ACC112 (cell line): ENCODE measurements around the gene PCID2.

ENCODE experiments used
- H2AFZ ChIP-seq: fragments of 200-600 bp; sonication (generic); one replicate; pipeline ENCODE4 v1.6.0; 2017; ENCODE audit warnings: antibody characterized with exemption, low read length; ENCODE audit not compliant: unreplicated experiment
- H3K27ac ChIP-seq: fragments of 200-600 bp; sonication (generic); 2 replicates; pipeline ENCODE4 v1.5.1; 2014; ENCODE audit warnings: low read depth, mild to moderate bottlenecking, antibody characterized with exemption, low read length, moderate library complexity
- H3K27me3 ChIP-seq: fragments of 200-600 bp; sonication (generic); 2 replicates; pipeline ENCODE4 v1.6.1; 2014; ENCODE audit warnings: mild to moderate bottlenecking, antibody characterized with exemption, low read length, moderate library complexity, mixed read lengths; ENCODE audit not compliant: insufficient read depth
- H3K36me3 ChIP-seq: fragments of 200-600 bp; sonication (generic); 2 replicates; pipeline ENCODE4 v1.6.1; 2016; ENCODE audit warnings: mild to moderate bottlenecking, antibody characterized with exemption, low read length, moderate library complexity, mixed read lengths; ENCODE audit not compliant: insufficient read depth
- H3K4me1 ChIP-seq: fragments of 200-600 bp; sonication (generic); one replicate; pipeline ENCODE4 v1.6.1; 2016; ENCODE audit warnings: low read length, mixed read lengths; ENCODE audit not compliant: insufficient read depth, unreplicated experiment, control insufficient read depth
- H3K4me3 ChIP-seq: fragments of 200-600 bp; sonication (generic); 2 replicates; pipeline ENCODE4 v1.5.1; 2014; ENCODE audit warnings: mild to moderate bottlenecking, low read depth, low read length
- H3K79me2 ChIP-seq: fragments of 200-600 bp; sonication (generic); one replicate; pipeline ENCODE4 v1.6.0; 2016; ENCODE audit warnings: low read length; ENCODE audit not compliant: control insufficient read depth, unreplicated experiment, insufficient read depth

The PCID2 gene

GRCh38 chr13:113232208-113233003 is 23.9 kb upstream of the PCID2 start:
- Histone ChIP-seq H3K79me2 (peaks cover 5% of the 10 kb centered on the region), H3K4me3 (no peak overlapping the region), H3K27ac (no peak overlapping the region), H3K27me3 (no peaks in the 10 kb centered on the region), H2AFZ (no peak overlapping the region), H3K36me3 (peaks cover 3% of the 10 kb centered on the region; the same call in 1 of the 2 replicates), H3K4me1 (no peaks in the 10 kb centered on the region)

GRCh38 chr13:113231306-113232207 is 23.1 kb upstream of the PCID2 start:
- Histone ChIP-seq H3K79me2 (peaks cover 8% of the 10 kb centered on the region), H2AFZ (no peak overlapping the region), H3K36me3 (peaks cover under 1% of the 10 kb centered on the region; the same call in 1 of the 2 replicates), H3K4me3 (no peak overlapping the region), H3K4me1 (no peaks in the 10 kb centered on the region), H3K27me3 (no peaks in the 10 kb centered on the region), H3K27ac (no peak overlapping the region)

GRCh38 chr13:113229791-113230190 is 21.3 kb upstream of the PCID2 start:
- Histone ChIP-seq H3K4me3 (no peak overlapping the region), H3K79me2 (peaks cover 24% of the 10 kb centered on the region), H2AFZ (no peak overlapping the region), H3K36me3 (no peaks in the 10 kb centered on the region), H3K4me1 (no peaks in the 10 kb centered on the region), H3K27ac (no peak overlapping the region), H3K27me3 (no peaks in the 10 kb centered on the region)

GRCh38 chr13:113229161-113229560 is 20.7 kb upstream of the PCID2 start:
- Histone ChIP-seq H2AFZ (no peak overlapping the region), H3K79me2 (peaks cover 30% of the 10 kb centered on the region), H3K4me1 (no peaks in the 10 kb centered on the region), H3K36me3 (no peaks in the 10 kb centered on the region), H3K4me3 (no peak overlapping the region), H3K27me3 (no peaks in the 10 kb centered on the region), H3K27ac (no peak overlapping the region)

DNA sequence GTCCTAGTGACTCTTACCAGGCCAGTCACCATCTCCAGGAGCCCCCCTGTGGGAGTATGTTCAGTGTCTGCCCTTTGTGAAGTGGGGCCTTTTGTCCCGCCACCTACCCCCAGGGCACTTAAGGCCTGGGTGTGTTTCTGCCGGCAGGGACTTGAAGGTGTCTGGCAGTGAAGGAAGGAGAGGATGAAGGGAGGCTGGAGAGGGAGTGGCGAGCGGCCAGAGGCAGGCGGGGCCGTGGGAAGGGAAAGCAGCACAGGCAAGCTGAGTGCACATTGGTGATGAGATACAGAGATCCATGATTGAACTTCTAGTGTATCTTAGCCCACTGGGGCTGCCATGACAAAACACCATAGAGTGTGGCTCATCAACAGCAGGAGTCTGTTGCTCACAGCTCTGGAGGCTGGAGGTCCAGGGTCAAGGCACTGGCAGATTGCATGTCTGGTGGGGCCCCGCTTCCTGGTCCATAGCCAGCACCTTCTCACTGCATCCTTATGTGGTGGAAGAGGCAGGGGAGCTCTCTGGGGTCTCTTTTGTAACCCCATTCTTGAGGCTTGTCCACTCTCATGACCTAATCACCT is 18.5 kb upstream of the PCID2 start:
- H3K27ac ChIP-seq = no peak overlapping the region
- no peaks in the 10 kb centered on the region for H3K4me1 ChIP-seq
- H2AFZ ChIP-seq = no peak overlapping the region
- no peak overlapping the region for H3K4me3 ChIP-seq
- no peaks in the 10 kb centered on the region for H3K27me3 ChIP-seq
- H3K79me2 ChIP-seq = peaks cover 49% of the 10 kb centered on the region
- no peaks in the 10 kb centered on the region for H3K36me3 ChIP-seq

GRCh38 chr13:113225515-113225914 is 17.0 kb upstream of the PCID2 start:
- peaks cover 63% of the 10 kb centered on the region for H3K79me2 ChIP-seq
- H3K27me3 ChIP-seq = no peaks in the 10 kb centered on the region
- peaks cover 7% of the 10 kb centered on the region; the same call in 1 of the 2 replicates for H3K36me3 ChIP-seq
- H3K4me3 ChIP-seq = no peak overlapping the region
- no peak overlapping the region for H3K27ac ChIP-seq
- H3K4me1 ChIP-seq = no peaks in the 10 kb centered on the region
- H2AFZ ChIP-seq = no peak overlapping the region

DNA sequence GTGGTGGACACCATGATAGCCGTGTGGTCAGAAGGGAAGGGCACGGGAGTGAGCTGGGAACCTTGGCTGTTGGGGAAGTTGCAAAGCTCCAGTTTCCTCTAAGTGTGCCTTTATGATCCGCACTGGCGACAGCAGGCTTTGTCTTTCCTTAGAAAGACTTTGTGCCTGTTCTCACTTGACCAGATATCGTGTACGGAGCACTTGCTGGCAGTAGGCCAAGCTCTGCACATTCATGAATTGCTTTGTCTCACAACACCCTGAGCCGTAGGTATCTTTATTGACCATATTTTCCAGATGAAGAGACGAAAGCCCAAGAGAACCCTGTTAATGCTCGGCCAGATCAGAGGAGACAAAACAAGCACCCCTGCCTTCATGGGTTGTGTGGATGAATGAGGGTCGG is 16.0 kb upstream of the PCID2 start:
- Histone ChIP-seq H3K79me2 (peaks cover 73% of the 10 kb centered on the region), H3K4me1 (no peaks in the 10 kb centered on the region), H3K27me3 (no peaks in the 10 kb centered on the region), H3K4me3 (no peak overlapping the region), H2AFZ (no peak overlapping the region), H3K36me3 (peaks cover 9% of the 10 kb centered on the region; the same call in 1 of the 2 replicates), H3K27ac (no peak overlapping the region)

- H3K36me3 ChIP-seq = peaks cover 12% of the 10 kb centered on the region; the same call in 1 of the 2 replicates
- peaks cover 87% of the 10 kb centered on the region for H3K79me2 ChIP-seq
These were observed 14.6 kb upstream of the PCID2 start for GRCh38 chr13:113223070-113223469.

GRCh38 chr13:113220877-113221276 is 12.4 kb upstream of the PCID2 start:
- Histone ChIP-seq H3K27ac (no peak overlapping the region), H2AFZ (no peak overlapping the region), H3K4me3 (no peak overlapping the region), H3K4me1 (peaks cover 17% of the 10 kb centered on the region), H3K79me2 (peaks cover 93% of the 10 kb centered on the region), H3K27me3 (no peaks in the 10 kb centered on the region), H3K36me3 (peaks cover 12% of the 10 kb centered on the region; the same call in 1 of the 2 replicates)

More at GRCh38 chr13:113223070-113223469, 14.6 kb upstream of the PCID2 start:
- Histone ChIP-seq H3K4me3 (no peak overlapping the region), H2AFZ (no peak overlapping the region), H3K27me3 (no peaks in the 10 kb centered on the region), H3K27ac (no peak overlapping the region), H3K4me1 (no peaks in the 10 kb centered on the region)

DNA sequence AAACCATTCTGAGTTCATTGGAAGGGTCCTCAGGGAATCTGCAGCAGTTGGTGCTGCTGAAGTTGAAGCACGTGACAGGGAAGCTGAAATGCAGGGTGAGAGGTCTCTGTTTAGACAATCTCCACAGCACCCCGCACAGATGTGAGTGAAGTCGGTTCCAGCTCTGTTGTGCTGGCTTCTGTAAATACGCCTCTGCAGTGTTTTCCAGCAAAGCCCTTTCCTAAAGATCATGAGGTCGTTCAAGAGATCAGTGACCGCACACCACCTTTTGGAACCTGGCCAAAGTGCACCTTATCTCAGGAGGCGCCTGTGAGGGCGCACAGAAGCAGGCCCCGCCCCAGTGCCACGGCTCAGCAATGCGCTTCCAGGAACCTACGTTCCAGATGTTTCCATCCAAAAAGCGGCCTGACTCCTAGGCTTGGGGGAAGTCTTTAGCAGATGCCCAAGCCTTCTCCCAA is 11.7 kb upstream of the PCID2 start:
- H3K27me3 ChIP-seq = no peaks in the 10 kb centered on the region
- peaks cover 12% of the 10 kb centered on the region; the same call in 1 of the 2 replicates for H3K36me3 ChIP-seq
- peaks cover 94% of the 10 kb centered on the region for H3K79me2 ChIP-seq
- H3K27ac ChIP-seq = no peak overlapping the region
- no peak overlapping the region for H2AFZ ChIP-seq
- no peak overlapping the region for H3K4me3 ChIP-seq
- H3K4me1 ChIP-seq = peaks cover 24% of the 10 kb centered on the region
